HG02798 (cell line): ENCODE measurements around the gene RIPPLY2.
"Not testable (repeated sequence)": the region's sequence is repeated elsewhere in the genome, so short reads cannot be mapped to it uniquely, and the experiment has no call there.

Experiments
- ATAC-seq: cut with Tn5 transposase; IDR thresholded peaks from one replicate; pipeline ENCODE4 v1.9.1; 2021; ENCODE audit warnings: mild to moderate bottlenecking; ENCODE audit not compliant: unreplicated experiment, poor library complexity

RIPPLY2 gene

DNA sequence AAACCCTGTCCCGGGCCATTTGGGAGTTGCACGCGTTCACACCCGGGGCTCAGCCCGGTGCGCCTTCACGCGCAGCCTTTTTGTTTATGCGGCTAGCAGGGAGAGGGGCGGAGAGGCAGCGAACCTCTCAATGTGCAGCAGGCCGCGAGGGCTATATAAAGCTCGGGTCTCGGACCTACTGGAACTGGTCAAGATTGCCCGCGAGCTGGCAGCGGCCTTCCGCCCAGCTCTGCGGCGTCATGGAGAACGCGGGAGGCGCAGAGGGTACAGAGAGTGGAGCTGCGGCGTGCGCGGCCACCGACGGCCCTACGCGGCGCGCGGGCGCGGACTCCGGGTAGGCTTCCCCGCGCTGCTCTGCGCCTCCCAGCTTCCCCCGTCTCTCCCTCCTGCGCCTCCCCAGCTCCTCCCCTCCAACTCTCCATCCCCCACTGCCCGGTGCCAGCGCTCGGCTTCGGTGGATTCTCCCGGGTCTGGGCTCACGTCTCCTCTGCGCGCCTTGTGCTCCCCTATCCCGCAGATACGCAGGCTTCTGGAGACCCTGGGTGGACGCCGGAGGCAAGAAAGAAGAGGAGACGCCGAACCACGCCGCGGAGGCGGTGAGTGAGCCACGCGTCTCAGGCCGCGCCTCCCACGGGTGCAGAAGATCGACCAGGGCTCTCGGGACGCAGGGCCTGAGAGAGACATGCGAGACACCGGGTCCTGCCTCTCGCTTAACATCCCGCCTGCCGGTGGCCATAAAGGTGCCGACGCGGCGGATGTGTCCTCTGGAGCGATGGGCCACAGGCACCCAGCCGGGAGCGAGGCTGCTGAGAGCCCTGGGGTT, at the start of gene RIPPLY2:
Gene RIPPLY2 (plus strand): TSS at position 183 of the 823 bp plus-strand sequence. CDS start 57 bp downstream, at position 240.
- ATAC-seq, result peak; percentile 71

DNA sequence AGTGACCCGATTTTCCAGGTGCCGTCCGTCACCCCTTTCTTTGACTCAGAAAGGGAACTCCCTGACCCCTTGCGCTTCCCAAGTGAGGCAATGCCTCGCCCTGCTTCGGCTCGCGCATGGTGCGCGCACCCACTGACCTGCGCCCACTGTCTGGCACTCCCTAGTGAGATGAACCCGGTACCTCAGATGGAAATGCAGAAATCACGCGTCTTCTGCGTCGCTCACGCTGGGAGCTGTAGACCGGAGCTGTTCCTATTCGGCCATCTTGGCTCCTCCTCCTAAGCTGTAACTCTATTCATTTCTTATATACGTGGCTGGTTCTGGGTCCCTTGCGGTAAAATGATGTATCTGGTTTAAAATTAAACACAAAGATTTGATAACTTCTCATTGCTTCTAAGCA, 49.7 kb upstream of the RIPPLY2 start:
- not testable (repeated sequence) for ATAC-seq

- no peak for ATAC-seq
Measured at GRCh38 chr6:83804886-83805285, 48.3 kb upstream of the RIPPLY2 start.

GRCh38 chr6:83808005-83808404, 45.2 kb upstream of the RIPPLY2 start:
- ATAC-seq, result no peak

- ATAC-seq, result no peak
Measured at GRCh38 chr6:83808926-83809325, 44.2 kb upstream of the RIPPLY2 start.

GRCh38 chr6:83812595-83812994, 40.6 kb upstream of the RIPPLY2 start:
- ATAC-seq, result no peak

DNA sequence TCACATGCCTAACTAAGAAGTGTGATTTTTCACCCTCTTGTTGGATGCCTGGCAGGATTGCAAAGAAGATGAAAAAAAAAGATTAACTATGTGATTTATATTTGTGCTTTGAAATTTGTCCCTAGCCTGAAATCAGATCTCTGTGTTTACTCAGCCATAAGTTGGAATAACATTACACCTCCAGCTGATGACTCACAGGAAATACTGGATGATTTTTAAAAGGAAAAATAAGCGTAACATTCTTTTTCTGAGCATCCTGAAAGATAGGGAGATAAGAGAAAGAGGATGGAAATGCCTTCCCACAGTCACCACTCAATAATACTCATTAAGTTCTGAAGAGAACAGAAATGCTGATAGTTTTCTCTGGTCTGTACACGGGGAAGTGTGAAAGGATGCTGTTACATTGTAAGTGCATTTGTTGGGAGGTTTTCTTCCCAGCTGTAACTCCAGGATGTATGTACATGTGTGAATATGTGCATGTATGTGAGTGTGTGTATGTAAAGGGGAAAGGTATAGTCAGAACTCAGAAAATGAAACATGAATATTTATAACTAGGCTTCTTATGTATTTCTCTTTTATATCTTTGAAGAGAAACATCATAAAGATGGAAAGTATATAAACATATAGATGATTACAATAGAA, 37.4 kb upstream of the RIPPLY2 start:
- ATAC-seq, result no peak

DNA sequence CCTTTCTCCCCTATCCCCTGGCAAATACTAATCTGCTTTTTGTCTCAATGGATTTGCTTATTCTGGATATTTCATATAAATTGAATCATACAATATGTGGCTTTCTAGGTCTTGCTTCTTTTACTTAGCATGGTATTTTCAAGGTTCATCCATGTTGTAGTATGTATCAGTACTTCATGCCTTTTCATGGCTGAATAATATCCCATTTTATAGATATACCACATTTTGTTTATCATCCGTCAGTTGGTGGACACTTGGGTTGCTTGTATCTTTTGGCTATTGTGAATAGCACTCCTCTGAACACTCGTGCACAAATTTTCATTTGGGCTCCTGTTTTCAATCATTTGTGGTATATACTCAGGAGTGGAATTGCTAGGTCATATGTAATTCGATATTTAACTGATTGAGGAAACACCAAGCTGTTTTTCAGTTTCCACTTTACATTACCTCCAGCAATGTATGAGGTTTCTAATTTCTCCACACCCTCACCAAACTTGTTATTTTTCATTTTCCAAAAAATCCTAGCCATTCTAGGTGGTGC, 30.5 kb upstream of the RIPPLY2 start:
- ATAC-seq, result no peak

DNA sequence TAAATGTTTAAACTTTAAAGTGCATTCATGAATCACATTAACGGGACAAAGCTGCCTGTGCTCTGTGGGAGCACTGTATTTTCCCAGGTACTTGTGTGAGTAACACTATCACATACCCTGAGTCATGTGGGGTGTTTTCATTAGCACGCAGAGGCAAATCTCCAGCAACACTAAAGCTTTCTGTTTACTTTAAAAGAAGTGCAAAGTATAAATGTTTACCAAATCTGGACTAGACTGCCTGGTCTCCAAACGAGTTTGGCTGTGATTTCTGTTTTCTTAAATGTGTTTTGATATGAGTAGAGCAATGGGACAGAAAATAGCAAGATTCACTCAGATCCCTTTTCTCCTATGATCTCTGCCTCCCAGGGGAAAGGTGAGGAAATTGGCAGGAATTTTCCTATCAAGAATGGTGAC, 28.8 kb upstream of the RIPPLY2 start:
- ATAC-seq, result no peak

DNA sequence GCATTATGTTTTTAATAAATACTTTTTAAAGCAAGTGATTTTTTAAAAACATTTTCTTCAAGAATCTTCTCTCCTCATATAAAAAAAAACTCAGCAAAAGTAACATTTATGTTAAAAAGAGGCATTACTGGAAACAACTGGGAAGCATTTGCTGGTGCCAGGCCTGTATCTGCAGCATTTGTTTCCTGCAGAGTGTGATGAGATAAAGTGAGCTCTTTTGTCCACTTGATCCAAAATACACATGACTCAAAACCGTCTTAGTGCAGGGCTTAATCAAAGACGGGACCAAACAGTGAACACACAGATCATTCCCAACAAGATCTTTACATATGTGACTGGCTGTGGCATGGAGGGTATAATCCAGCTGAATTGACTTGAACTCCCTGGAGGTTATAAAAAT, 28.3 kb upstream of the RIPPLY2 start:
- no peak for ATAC-seq

GRCh38 chr6:83827050-83827449, 26.1 kb upstream of the RIPPLY2 start:
- no peak for ATAC-seq

GRCh38 chr6:83838727-83839126, 14.4 kb upstream of the RIPPLY2 start:
- ATAC-seq, result no peak

DNA sequence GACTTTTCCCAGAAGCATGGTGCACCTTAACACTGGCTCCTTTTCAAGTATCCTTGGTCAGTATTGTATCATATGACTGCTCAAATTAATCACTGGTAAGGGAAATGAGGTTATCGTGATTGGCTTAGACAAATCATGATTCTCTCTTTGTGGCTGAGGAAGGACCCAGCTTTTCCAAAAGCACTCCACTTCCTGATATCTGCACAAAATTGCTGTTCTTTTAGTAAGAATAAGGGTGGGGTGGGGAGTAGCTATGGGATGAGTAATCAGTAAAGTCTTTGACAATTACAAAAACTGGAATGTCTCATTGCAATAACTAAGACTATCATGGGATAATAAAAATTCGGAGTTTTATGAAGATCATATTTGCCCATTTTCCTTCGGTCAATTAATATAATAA, 9.0 kb upstream of the RIPPLY2 start:
- no peak for ATAC-seq

GRCh38 chr6:83846291-83846690, 6.9 kb upstream of the RIPPLY2 start:
- ATAC-seq, result no peak

- peak; percentile 66 for ATAC-seq
Measured at GRCh38 chr6:83847179-83847578, 6.0 kb upstream of the RIPPLY2 start.

GRCh38 chr6:83849127-83849526, 4.0 kb upstream of the RIPPLY2 start:
- ATAC-seq, result no peak

DNA sequence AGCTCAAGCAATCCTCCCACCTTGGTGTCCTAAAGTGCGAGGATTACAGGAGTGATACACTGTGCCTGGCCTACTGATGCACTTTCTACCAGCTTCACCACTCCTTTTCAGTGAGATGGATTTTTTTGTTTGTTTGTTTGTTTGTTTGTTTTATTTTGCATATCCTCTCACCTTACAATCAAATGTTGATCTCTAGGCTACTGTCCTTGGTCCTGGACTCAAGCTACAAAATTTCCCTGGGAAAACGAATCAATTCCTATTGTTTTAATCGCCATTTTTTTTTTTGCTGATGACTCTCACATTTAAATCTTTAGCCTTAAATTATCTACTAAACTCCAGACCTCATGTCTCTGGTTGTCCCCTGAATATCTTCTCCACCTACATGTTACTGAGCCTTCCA, 3.5 kb upstream of the RIPPLY2 start:
- no peak for ATAC-seq

DNA sequence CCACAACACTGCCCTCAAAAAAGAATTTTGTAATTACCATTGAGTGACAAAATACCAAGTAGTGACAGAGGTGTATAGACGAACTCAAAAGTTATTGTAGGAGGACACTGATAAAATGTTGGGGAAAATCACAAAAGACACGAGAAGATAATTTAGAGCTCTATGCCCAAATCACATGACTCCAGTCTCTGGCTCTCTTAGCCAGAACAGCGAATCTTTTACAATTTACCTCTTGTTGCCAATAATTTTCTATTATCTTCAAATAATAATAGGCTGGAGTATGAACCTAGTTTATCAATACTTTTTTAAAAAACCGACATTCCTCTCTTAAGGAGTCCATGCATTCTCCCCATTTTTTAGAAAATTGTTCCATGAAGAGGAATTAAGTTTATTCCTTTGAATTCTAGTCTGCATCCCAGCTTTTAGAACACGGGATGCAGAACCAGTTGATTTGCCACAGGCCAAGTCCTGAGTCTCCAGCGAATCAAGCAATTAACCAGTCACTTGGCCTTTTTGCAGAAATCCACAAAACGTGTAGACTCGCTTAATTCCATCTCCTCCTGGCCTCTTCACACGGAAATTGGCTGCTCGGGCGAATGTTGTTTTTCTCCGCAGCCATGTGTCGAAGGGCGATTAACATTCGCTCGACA, 507 bp upstream of the RIPPLY2 start:
- no peak for ATAC-seq

- ATAC-seq, result no peak
Measured at GRCh38 chr6:83854001-83854501, 891 bp downstream of the RIPPLY2 start.

DNA sequence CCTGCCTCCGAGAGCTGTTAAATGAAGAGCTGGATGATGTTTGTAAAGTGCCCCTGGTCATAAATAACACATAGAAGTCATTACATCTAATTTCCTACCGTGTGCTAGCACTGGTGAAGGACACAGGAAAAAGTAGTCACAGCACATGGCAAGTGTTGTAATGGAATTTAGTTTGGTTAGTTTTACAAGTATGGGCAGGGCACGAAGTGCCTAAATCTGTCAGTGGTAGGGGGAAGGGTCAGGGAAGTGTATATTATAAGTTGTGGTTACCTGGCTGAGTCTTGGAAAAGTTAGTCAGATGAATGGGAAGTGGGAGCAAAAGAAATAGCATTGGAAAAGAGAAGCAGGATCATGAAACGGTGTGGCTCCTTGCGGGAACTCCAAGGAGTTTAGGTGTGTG, 1.6 kb downstream of the RIPPLY2 start:
- ATAC-seq, result no peak
